Left ventricle myocardium superior (tissue), 1 donor: Measurements from ENCODE around the gene GABBR2. TPM values are rescaled to one million over a fixed set of nuclear protein-coding genes. Genes with fewer than 3 reads are reported as not detected.
"Not testable (repeated sequence)": the region's sequence is repeated elsewhere in the genome, so short reads cannot be mapped to it uniquely, and the experiment has no call there.

Experiments
- ATAC-seq: fragments of 200-7000 bp; cut with Tn5 transposase; one replicate; pipeline ENCODE4 v1.9.1; 2020; ENCODE audit warnings: mild to moderate bottlenecking, moderate library complexity
- DNase-seq: peaks from one replicate; pipeline ENCODE4 v3.0.0-alpha.2; 2020
- intact Hi-C: fragments of 100-400 bp; cut with micrococcal nuclease; formaldehyde crosslinking; loops from one replicate; pipeline ENCODE4 v1.11.0; 2022
- total RNA-seq: library from RNA; stranded (reverse); fragmentation: NEBNext Ultra II Directional; extraction: Animal tissue kit (Norgen Biotek cat#: 25700); gene quantifications from one replicate; pipeline ENCODE4 v1.2.1, GENCODE V29; 2021
- donor health status: DM: no; HTN: yes; CAD: no; lungs with severe emphysema.

GABBR2 gene
- total RNA-seq, 1 donor from 2014 or later, result 0.62 TPM

DNA sequence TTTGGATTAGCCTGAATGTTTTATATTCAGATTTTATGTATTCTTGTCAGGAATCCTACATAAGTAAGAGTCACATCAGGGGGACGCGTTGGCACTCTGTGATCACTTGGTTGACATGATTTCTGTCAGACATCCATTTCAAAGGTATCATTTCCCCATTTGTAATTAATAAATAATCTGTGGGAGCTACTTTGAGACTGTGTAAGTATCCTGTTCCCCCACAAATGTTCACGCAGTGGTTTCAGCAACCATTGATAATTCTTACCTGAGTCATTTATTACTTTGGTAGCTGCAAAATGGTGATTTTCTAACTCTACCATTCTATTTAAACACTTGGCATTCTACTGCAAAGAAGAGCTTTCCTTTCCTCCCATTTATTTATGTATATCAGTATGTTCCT lies 396.4 kb downstream of the GABBR2 start:
- intact Hi-C loops, result loop anchor here (10.0 kb wide), 1 partner anchor 462 kb away; no protein-coding TSS in a partner anchor
- ATAC-seq (no peak), DNase-seq (no peak)

DNA sequence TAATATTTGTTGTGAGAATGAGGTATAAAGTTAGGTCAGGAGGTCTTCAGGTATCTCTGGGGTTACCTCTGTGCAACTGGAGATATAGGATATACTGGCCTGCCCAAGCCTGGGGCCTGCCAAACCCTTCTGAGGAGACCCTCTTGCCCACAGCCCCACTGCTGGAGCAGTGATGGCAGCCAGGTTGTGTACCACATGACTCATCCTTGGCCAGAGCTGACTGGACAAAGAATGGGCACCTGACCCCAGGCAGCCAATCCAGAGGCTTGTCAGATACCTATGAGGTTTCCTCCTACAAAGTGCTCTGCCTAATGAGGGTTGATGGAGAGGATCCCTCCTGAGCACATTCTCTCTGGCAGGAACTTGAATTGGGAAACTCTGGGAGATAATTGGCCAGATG lies 397.2 kb downstream of the GABBR2 start:
- ATAC-seq (no peak), DNase-seq (no peak)
- intact Hi-C loops, result loop anchor here (10.0 kb wide), 1 partner anchor 463 kb away; no protein-coding TSS in a partner anchor

DNA sequence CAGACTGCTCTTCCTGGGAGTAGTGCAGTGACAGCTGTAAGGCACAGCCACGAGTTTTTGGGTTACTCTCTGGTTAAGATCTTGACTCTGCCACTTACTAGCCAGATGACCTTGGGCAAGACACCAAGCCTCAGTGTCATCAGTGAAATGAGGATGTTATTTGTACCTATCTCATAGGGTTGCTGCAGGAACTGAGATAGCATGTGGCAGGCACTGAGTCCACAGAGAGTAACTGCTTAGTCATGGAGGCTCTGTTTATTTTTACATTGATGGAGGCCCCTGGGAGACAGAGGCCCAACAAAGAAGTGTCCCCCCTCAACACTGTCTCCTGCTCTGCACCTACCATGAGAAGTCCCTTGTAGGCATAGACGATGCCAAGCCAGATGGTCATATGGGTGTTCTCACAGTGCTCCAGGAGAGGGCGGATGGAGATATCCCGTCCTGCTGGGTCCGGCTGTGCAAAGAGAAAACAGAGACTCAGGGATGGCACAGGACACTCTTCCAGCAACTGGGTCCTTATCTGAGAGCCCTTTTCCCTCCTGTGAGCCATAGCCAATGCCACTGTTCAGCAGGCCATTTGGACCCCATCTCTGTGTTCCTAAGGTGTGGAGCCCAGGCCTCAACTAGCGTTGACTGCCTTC lies 397.9 kb downstream of the GABBR2 start:
- intact Hi-C loops, result loop anchor here (10.0 kb wide), 1 partner anchor 464 kb away; no protein-coding TSS in a partner anchor
- no peak for DNase-seq
- no peak for ATAC-seq

DNA sequence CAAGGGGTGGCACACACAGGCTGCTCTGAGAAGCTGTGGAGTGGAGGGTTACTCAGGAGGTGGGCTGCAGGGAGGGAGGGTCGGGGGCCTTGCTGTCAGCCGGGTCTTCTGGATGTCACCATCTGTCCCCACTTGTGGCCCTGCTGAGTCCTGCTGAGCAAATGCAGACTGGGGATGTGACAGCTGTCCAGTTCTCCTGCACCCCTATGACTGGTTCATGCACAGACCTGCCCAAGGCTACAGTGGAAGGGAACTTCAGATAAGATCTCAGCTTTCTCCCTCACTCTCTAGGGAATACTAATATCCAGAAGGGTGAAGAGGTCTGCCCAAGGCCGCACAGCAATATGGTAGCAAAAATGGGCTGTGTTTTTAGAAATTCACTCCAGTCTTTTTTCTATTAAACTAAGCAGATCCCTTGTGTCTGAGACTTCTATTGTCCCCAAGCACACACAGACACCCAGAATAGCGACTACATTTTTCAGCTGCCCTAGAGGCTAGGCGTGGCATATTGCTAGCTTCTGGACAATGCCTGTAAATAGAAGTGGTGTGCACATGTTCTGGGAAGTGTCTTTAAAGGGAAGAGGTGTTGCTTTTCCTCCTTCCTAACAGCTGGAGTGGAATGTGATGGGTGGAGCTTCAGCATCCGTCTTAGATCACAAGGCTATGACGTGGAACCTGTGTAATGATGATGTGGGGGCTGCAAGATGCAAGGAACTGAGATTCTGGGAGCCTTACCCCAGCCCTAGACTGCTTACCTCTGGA lies 402.2 kb downstream of the GABBR2 start:
- ATAC-seq, result peak; percentile 66
- intact Hi-C loops, result no loop called here

DNA sequence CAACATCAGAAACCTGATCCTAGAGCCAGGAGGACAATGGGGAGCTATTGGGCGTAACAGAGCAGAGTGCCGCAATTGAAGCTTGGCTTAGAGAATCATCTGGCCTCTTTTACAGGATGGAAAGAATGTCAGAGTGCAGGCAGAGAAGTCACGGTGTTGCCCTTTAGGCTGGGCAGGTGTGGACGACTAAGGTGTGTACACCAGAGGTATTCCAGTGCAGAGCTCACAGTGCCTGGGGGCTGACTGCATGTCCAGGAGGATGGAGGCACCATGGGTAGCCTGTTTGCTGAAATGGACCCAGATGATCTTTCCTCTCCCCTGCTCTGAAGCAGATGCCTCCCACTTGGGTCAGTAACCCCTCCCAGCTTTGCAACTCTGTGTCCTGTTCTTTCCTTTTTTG lies 404.4 kb downstream of the GABBR2 start:
- ATAC-seq, result no peak
- DNase-seq, result no peak
- intact Hi-C loops, result no loop called here

More for the DNA sequence above, 402.2 kb downstream of the GABBR2 start:
- no peak for DNase-seq

DNA sequence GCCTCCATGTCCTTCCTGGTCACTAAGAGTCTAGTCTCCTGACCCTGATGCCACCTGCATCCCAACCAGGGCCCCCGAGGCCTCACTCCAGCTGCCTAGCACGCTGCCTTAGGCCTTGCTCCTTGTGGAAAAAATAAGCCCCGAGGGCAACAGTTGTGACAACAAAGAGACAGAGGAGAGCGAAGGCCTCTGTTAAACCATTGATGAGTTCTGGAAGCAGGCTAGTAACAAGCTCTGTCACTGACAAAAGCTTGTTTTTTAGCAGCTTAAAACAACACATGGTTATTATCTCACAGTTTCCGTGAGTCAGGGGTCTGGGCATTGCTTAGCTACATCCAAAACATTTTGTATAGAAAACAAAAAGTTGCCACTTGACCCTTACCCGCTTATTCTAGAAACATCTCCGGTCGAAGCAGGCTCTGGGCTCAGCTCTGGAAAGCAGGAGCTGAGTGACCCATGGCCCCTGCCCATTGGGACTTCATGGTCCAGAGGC lies 405.1 kb downstream of the GABBR2 start:
- ATAC-seq (no peak), DNase-seq (no peak)
- intact Hi-C loops, result no loop called here

DNA sequence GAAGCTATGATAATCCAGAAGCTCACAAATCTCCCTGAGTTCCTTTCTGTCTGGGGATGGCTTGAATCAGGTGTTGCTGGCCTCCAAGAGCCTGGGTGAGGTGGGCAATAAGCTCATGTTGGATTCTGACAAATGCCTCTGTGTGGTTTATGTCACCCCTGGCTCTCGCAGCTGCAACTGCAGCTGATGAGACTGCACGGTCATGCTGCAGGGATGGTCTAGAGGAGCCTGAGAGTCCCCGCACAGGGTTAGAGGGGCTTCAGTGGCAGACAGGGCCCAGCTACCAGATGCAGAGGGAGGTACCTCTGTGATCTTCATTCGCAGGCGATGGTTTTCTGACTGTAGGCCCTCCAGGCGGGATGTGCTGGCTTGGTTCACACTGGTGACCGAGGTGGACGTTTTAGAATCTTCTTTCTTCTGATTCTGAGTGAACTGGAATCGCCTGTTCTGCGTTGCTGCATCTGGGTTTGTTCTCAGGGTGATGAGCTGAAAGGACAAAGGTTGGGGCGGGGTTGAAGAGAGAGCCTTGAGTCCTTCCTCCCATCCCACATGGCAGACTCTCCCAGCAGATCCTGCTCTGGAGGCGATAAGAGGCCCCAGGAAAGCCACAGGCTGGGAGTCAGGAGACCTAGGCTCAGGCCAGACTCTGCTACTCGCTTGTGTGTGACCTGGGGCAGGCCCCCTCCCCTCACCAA lies 405.6 kb downstream of the GABBR2 start:
- ATAC-seq, result no peak

DNA sequence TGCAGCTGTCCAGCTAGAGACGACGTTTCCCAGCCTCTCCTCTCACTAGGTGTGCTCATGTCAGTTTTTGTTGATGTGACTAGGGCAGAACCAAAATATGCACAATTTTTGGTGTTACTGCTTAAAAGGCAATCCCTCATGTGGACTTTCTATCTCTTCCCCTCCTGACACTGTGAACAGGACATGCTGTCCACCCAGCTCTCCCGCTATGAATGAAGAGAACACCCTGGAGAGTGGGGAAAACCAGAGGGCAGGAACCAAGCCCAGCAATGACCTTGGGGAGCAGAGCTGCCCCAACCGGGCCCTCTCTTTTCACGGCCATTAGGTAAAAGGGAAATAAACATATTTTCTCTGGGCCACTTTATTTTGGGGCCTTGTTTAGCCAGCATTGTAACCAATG lies 406.6 kb downstream of the GABBR2 start:
- intact Hi-C loops, result no loop called here
- no peak for ATAC-seq
- no peak for DNase-seq

More for the DNA sequence above, 405.6 kb downstream of the GABBR2 start:
- DNase-seq, result no peak
- intact Hi-C loops, result no loop called here

DNA sequence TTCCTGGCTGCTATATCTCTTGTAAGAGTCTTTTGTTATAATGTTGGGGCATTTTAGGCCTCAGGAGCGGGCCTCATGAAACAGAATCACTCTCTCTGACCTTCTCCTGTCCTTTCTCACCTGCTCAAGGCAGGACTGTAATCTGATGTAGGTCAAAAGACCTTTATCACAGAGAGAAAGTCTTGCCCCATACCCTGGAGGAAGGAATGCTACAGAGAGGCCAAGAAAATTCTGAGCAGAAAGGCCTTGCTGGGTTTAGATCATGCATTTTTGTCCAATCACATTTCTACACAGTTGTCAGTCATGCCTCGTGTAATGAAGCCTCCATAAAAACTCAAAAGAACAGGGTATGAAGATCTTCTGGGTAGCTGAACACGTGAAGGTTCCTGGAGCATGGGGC lies 408.1 kb downstream of the GABBR2 start:
- intact Hi-C loops, result no loop called here
- ATAC-seq (no peak), DNase-seq (no peak)

DNA sequence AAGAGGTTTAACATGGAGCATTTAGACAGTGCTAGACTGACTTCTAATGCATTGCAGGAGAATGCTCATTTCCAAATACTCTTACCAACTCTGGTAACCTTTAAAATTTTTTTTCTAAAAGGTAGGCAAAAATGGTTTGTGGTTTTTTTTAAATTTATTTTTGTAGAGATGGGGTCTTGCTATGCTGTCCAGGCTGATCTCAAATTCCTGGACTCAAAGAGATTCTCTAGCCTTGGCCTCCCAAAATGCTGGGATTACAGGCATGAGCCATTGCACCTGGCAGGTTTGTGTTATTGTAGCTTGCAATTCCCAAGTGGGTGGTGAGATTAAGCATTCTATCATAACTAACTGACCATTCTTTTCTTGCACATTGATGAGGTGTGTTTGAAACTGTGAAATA lies 410.3 kb downstream of the GABBR2 start:
- DNase-seq, result no peak
- intact Hi-C loops, result no loop called here
- no peak for ATAC-seq

DNA sequence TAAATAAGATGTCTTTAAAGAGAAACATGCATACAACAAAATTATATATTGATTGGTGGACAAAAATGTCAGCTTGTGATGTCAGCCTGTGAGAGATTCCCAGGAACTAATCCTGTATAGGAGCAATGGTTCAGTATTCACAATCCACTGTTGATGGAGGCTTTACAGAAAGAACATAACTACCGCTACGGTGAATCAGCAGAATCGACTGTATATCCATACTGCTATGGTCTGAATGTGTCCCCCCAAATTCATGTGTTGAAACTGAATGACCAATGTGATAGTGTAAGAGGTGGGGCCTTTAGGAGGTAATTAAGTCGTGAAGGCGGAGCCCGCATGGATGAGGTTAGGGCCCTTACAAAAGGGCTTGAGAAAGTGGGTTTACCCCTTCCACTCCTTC lies 412.9 kb downstream of the GABBR2 start:
- no peak for ATAC-seq
- intact Hi-C loops, result no loop called here
- no peak for DNase-seq

DNA sequence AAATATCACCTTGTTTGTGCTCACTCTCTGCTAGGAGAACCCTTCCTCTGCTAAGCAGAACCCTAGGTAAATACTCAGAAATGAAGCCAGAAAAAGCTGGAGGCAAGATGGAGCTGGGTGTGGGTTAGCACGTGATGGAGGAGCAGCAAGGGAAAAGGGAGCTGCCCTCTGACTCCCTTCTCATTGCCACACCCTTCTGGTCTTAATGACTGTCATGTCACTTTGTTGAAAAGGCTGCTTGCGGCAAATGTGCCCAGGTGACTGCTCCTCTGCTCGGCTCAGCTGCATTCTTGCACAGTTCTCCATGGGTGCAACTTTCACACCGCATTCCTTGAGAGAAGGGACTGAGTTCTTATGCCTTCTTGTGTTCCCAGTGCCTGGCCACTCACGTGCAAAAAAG lies 416.9 kb downstream of the GABBR2 start:
- intact Hi-C loops, result no loop called here
- no peak for DNase-seq
- ATAC-seq, result no peak

DNA sequence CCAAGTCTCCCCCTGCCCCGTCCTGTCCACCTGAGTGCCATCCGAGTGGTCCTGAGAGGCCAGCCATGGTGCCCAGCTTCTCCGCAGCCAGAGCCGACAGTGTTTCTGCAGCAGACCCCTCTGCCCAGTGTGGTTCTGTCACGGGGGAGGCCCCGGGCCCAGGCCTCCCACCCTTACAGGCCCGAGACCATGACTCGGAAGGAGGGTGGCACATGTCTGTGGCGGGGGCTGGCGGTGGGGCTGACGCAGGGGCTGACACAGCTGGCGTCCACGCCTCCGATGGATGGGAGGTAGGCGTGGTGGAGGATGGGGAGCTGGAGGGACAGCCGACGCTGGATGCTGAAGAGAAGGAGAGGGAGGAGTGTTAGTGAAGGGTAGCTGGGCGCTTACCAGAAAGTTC lies 418.3 kb downstream of the GABBR2 start:
- ATAC-seq (no peak), DNase-seq (no peak)
- intact Hi-C loops, result no loop called here

DNA sequence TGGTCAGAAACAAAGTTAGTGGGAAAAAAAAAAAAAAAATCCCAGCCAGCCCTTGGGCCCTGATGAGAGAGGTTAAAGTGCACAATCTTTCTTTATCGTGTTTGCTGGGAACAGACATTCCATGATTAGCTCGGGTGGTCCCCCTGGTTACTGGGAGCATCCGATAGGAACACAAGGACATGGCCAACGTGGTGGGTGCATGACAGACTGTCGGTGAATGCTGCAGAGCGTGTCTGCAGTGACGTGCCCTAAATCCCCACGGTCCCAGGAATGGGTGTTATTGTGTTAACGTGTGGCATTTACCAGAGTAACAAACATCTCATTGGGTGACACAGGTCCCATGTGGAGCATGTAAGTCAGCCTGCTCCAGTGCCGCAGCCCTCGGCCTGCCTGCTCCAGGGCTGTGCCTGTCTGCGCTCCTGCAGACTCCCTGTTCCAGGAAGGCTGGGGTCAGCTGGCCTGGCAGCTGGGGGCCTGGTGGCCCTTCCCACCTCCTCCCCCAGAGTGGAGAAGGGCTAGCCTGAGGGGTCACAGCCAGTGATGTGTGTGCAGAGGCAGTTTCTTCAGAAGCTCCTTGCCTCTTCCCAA lies 419.0 kb downstream of the GABBR2 start:
- DNase-seq (no peak), ATAC-seq (no peak)
- intact Hi-C loops, result no loop called here

DNA sequence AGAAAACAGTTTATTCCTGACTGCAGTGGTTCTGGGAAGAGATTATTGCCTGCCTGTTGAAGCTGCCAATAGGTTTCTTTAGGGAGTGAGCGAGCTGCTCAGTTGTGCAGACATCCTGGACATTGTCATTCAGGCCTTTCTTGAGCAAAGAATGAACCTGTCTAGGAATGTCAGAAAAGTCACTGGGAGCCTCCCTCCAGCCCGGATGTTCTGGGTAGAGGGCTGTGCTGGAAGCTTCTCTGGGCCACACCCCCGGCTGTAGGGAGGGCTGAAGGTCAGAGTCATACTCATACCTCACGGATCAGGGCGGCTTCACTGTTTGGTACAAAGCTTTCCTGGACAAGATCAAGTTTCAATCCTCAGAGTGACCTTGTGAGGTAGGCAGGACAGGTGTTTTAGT lies 419.9 kb downstream of the GABBR2 start:
- no peak for ATAC-seq

DNA sequence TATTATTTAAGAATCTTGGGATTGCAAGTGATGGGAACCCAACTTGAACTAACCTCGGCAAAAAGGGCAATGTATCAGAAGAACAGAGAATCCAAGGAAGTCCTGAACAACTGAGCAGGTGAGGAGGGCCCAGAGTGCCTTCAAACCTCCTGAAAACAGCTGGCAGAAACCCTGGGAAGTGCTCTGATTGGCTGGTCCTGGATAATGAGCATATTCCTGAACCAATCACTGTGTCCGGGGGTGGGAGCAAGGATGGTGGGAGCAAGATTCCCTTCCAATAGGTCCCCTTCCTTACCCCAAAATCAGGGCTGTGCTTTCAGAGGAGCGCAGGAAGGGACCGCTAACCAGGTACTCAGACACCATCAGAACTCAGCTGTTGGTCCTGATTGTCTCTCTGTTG lies 421.4 kb downstream of the GABBR2 start:
- intact Hi-C loops, result no loop called here
- ATAC-seq (no peak), DNase-seq (no peak)

More for the DNA sequence above, 419.9 kb downstream of the GABBR2 start:
- no peak for DNase-seq
- intact Hi-C loops, result no loop called here

DNA sequence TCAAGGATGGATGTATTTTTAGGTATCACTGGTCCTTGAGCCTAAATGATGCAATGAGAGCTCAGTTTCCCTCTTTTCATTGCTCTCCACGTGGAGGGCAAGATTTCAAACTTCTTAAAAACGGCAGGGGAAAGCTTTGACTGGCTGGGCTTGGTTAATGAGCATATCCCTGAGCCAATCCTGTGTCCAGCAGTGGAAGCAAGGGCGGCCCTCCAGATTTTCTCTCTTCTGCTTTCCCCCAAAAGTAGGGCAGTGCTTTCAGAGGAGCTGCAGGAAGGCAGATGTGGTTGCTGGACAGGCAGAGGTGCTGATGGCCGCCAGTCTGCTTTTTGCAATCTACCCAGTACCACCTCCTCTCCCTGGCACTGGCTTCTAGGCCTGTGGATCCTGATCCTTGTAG lies 423.3 kb downstream of the GABBR2 start:
- DNase-seq, result no peak
- no peak for ATAC-seq
- intact Hi-C loops, result no loop called here

DNA sequence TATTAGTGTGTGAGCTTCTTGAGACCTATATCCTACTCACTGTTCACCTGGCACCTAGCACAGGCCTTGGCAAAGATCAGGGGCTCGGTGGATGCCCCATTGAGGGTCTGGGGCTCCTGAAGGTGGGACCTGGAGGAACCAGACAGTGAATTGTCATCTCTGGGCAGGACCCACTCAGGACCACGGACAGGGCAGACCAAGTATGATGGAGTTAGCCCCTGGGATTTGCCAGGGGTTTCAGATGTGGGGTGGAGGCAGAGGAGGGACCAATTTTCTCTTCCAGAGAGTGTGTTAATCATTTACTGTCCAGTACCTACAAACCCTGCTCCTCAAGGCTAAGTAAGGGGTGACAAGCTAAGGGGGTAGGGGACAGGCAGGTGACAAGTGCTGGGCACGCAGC lies 424.0 kb downstream of the GABBR2 start:
- intact Hi-C loops, result no loop called here
- DNase-seq (no peak), ATAC-seq (no peak)

DNA sequence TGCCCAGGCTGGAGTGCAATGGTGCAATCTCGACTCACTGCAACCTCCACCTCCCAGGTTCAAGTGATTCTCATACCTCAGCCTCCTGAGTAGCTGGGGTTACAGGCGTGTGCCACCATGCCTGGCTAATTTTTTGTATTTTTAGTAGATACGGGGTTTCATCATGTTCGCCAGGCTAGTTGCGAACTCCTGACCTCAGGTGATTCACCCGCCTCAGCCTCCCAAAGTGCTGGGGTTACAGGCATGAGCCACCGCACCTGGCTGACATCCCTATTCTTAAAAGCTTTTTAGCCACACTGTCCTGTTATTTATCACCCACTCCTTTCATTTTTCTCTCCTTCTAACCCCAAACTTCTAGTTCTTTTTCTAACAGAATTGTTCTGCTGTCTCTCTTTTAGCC lies 425.6 kb downstream of the GABBR2 start:
- DNase-seq, intact Hi-C loops, ATAC-seq: not testable (repeated sequence)

DNA sequence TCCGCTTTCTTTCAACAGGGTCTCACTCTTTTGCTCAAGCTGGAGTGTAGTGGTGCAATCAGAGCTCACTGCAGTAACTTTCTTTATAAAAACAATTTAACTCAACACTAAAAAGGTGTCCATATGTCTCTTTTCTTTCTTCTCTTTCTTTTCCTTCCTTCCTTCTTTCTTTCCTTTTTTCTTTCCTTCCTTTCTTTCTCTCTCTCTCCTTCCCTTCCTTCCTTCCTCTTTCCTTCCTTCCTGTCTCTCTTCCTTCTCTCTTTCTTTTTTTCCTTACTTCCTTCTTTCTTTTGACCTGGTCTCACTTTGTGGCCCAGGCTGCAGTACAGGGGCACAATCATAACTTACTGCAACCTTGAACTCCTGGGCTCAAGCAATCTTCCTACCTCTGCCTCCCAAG lies 427.5 kb downstream of the GABBR2 start:
- no peak for ATAC-seq
- DNase-seq, result no peak
- intact Hi-C loops, result no loop called here
